GM21381 (cell line): ENCODE data around the gene KIRREL3.

Source experiments
- ATAC-seq: cut with Tn5 transposase; IDR thresholded peaks from one replicate; pipeline ENCODE4 v1.9.1; 2021; ENCODE audit warnings: mild to moderate bottlenecking, moderate library complexity; ENCODE audit not compliant: unreplicated experiment

Gene KIRREL3

GRCh38 chr11:126611438-126611837 is 389.1 kb downstream of the KIRREL3 start:
- ATAC-seq = no peak

DNA sequence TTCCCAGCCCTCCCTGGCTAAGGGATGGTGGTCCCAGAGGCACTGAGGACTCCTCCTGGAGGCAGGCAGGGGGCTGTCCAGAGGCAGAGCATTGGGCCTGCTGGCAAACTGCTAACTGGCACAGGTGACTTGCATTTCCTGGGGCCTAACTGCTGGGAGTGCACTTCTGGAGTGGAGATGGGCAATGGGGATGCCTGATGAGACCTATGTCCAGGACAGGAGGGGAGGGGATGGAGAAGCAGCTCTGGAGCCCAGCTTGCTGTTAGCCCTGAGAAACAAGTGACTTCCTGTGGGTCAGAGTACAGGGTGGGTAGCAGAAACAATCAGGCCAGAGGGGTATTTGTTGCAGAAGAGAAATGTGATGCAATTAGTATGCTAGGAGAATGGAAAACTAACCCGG is 391.9 kb downstream of the KIRREL3 start:
- no peak for ATAC-seq

GRCh38 chr11:126607776-126608541 is 392.6 kb downstream of the KIRREL3 start:
- ATAC-seq = no peak

- no peak for ATAC-seq
These were observed 393.2 kb downstream of the KIRREL3 start for GRCh38 chr11:126607374-126607773.

GRCh38 chr11:126606484-126606883 is 394.1 kb downstream of the KIRREL3 start:
- ATAC-seq = no peak

GRCh38 chr11:126604461-126604860 is 396.1 kb downstream of the KIRREL3 start:
- no peak for ATAC-seq

DNA sequence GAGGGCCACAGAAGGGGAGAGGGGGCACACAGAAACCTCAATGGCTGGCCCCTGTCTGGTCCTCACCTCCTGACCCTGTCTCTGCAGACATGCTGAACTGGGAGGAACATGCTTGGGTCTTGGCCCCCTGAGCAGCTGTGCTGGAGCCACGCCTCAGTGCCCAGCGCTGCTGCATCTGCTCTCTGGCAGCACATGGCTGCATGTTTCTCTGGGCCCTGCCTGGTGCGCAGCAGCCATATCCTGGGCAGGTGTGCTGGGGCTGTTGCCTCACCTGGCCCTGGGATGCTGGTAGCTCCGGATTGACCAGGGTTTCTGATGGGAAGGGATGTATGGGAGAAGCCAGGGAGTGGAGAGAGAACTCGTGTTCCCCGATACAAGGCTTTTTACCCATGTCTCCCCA is 397.1 kb downstream of the KIRREL3 start:
- ATAC-seq = no peak

DNA sequence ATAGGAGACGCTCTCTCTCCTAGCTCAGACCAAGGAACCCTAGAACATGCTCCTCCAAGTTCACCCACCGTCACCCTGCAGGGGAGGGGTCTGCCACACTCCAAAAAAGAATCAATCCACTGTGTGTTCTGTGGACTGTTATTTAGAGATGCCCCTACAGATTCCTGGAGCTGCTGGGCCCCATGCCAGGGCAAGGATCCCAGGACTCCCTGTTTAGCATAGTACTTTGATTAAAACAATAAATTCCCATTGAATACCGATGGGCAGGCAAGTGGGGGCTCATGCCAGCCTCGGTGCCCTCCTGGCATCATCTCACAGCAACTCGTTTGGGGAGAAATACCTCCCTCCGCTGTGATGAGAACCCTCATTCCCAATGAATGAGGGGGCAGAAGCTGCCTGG is 397.6 kb downstream of the KIRREL3 start:
- ATAC-seq = no peak

- ATAC-seq = no peak
These were observed 398.1 kb downstream of the KIRREL3 start for GRCh38 chr11:126602349-126602940.

DNA sequence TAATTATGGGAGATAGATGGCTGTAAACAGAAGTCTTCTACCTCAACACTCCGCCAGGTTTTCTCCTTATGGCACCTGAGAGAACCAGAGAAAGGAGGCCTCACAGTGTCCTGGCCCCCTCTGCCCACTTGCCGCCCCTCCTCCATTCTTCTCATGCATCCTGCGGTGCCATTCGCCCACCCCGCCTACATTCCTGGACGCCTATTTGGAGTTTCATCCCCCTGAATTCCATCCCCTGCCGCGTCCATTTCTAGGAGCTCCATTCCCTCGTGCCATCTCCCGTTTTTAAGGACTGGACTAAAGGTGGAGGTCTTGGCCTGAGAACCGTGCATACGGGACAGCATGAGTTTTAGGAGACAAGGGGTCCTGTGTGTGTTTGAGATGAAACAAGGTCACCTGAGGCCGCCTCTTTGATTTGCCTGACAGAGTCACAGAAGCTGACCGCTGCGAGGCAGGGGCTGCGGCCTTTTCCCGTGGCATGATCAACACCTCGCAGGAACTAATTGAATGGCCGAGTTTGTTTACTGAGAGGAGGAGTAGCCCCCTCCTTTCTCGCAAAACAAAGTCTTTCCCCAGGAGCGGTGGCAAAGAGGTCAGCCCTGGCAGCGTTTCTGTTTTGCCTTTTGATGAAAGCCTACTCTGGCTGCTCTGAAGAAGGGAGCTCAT is 398.9 kb downstream of the KIRREL3 start:
- no peak for ATAC-seq

- no peak for ATAC-seq
These were observed 399.4 kb downstream of the KIRREL3 start for GRCh38 chr11:126601136-126601535.

DNA sequence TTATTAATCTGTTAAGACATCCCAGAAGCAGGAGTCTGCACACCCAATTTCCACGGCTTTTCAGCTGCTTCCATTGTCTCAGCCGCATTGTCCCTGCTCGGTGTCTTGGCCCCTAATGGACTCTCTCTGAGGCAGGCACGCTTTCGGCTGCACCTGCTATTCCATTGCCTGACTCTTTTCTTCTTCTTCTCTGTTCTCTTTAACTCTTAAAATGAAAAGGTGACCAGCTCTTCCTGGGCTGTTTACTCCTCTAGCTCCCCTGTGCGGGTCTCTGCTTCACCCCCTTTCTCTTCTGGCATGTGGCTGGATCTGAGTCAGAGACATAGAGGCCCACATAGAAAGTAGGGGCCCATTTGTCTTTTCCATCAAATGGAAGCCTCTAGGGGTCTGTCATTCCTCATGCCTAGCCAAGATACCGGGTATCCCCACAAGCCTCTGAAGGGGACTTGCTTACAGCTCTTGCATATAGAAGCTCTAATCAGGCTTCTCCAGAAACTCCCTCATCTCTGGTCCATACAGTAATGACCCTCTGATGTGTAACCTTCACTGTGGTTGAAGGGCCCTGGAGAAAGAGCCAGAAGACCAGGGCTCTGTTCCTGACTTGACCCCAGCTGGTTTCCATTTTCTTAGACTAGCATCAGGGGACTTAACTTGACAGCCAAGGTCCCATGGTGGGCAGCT is 401.2 kb downstream of the KIRREL3 start:
- ATAC-seq = no peak

DNA sequence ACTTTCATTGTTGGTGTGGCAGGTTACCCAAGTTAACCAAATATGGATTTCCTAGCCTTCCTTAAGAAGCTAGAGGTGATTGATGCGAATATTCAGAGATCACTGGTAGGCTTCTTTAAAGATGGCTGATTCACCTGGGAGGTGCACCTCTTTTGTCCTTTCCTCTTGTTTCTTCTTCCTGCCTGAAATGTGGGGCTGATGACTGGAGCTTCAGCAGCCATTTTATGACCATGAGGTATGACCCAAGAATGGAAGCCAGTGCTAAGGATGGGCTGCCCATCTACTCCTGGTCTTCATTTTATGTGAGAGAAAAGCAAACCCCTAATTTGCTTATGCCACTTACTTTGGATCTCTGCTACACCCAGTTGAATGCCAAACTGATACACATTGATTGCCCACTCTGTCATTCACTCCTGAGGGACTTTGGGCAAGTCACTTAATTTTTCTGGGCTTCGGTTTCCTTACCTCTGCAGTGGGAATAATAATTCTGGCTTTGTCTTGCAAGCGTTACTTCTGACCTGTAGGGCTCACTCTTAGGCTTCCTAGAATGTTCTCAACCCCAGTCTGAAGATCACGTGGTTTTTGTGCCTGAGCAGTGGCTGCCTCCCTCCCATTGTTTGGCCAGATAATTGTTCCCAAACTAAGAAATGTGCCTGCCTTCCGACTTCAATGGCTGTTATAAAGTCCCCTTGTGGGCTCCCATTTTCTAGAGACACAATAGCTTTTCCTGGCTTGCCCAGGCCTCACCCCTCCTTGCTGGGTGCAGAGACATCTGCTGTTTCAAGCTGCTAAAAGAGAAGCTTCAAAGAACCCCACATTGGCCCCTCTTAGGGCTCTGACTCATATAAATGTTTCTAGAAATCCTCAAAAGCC is 402.0 kb downstream of the KIRREL3 start:
- no peak for ATAC-seq

DNA sequence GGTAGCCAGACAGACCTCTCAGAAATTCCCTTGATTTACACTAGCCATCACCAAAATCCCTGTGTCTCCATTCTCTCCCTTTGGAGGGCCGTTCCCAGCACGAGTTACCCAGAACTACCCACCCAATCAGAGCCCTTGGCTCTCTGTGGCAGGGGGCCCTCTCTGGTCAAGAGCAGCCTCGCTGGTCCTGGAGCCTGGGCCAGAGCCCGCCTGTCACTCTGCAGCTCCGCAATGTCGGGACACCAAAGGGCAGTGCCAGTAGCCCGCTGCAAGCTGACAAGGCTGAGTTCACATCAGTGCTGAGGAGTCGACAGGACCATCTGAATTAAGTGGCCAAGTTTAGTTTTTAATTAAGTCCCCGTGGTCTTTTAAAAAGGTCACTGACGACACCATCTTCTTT is 403.5 kb downstream of the KIRREL3 start:
- no peak for ATAC-seq

GRCh38 chr11:126596474-126596873 is 404.1 kb downstream of the KIRREL3 start:
- no peak for ATAC-seq

- ATAC-seq = no peak
These were observed 405.0 kb downstream of the KIRREL3 start for GRCh38 chr11:126595560-126595959.

DNA sequence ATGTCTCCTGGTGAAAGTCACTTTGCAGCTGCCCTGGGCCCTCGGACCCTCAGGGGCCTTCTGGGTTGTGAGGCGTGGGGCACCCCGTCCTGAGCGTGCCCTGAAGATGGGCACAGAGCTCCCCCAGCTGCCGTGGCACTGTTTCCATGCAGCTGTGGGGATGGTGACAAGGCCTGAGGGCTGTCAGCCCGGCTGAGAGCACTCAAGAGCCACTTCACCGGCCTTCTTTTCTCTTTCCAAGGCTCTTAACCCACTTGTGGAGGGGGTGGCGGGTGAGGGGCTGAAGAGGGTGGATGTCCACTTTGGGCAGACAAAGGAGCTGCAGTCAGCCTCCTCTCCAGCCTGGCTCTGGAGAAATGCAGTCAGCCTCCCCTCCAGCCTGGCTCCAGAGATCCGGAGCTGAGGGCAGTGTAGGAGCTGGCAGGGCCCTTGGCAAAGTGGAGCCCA is 405.6 kb downstream of the KIRREL3 start:
- ATAC-seq = no peak

DNA sequence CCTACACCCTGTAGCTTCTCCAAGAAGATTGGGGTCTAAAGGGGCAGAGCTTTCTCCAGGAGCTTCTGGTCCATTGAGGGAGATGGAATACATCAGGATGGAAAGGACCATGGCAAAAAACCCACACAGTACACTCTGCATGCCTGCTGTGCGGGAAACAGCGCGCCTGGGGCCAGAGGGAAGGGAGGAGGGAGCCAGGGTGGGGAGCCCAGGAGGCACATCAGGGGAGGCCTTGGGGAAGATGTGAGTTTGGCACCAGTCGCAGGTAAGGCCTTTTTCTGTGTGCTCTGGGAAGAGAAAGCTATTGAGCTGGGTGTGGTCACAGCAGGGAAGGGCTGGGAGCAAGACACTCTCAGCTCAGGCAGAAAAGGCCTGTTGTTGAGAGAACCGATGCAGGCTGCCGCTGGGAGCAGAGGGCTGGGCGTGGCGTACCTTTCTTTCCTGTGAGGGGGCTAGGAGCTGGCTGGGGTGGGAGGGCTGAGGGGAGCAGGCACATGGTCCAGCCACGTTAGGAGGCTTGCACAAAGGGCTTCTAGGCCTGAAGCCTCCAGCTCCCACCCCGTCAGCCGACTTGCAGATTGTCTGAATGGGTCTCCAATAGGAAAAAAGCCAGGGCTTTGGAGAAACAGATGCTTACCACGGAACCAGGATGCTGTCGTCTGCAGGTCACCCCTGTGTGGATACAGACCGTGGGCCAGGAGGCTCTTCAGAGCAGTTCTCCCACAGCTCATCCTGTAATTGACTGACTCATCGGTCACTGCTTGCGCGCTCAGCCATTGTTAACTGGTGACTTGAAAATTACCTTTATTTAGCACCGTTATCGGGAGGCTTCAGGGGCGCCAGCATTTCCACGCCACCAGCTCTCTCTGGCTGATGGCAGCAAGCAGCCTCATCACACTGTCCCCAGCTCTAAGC is 407.8 kb downstream of the KIRREL3 start:
- ATAC-seq = no peak

GRCh38 chr11:126591966-126592489 is 408.5 kb downstream of the KIRREL3 start:
- no peak for ATAC-seq
